Measurements from ENCODE around the gene PPP1R9A. TPM values are rescaled to one million over a fixed set of nuclear protein-coding genes. Genes with fewer than 3 reads are reported as not detected.

The PPP1R9A gene
- total RNA-seq, 4 donors from 2014 or later, result 4.7 to 23.9 (median 11.8) TPM

- DNase-seq, result no peak
- Histone ChIP-seq H3K9me3 (no peaks in the 10 kb centered on the region), H3K27me3 (no peaks in the 10 kb centered on the region)
Observed at GRCh38 chr7:94949532-94949931, 42.1 kb downstream of the PPP1R9A start.

GRCh38 chr7:94955807-94956206, 48.4 kb downstream of the PPP1R9A start:
- no peak for TF ChIP-seq CTCF (IDR thresholded peaks at IDR 0.05)
- Histone ChIP-seq H3K27me3 (no peaks in the 10 kb centered on the region), H3K36me3 (no peaks in the 10 kb centered on the region), H3K4me3 (no peak overlapping the region), H3K9me3 (no peaks in the 10 kb centered on the region), H3K4me1 (no peaks in the 10 kb centered on the region), H3K27ac (no peak overlapping the region)
- no peak for DNase-seq

More at GRCh38 chr7:94949532-94949931, 42.1 kb downstream of the PPP1R9A start:
- no peak overlapping the region for H3K27ac ChIP-seq
- no peak overlapping the region for H3K4me3 ChIP-seq
- no peaks in the 10 kb centered on the region for H3K36me3 ChIP-seq
- no peaks in the 10 kb centered on the region for H3K4me1 ChIP-seq
- TF ChIP-seq CTCF (IDR thresholded peaks at IDR 0.05), result no peak
- TF ChIP-seq POLR2A (IDR thresholded peaks at IDR 0.05), result no peak

GRCh38 chr7:94957061-94957460, 49.7 kb downstream of the PPP1R9A start:
- no peak for TF ChIP-seq CTCF (IDR thresholded peaks at IDR 0.05)
- TF ChIP-seq POLR2A (IDR thresholded peaks at IDR 0.05), result no peak
- no peaks in the 10 kb centered on the region for H3K9me3 ChIP-seq
- H3K36me3 ChIP-seq, result no peaks in the 10 kb centered on the region
- DNase-seq, result no peak
- no peaks in the 10 kb centered on the region for H3K4me1 ChIP-seq
- H3K27me3 ChIP-seq, result no peaks in the 10 kb centered on the region
- no peak overlapping the region for H3K4me3 ChIP-seq
- H3K27ac ChIP-seq, result no peak overlapping the region

DNA sequence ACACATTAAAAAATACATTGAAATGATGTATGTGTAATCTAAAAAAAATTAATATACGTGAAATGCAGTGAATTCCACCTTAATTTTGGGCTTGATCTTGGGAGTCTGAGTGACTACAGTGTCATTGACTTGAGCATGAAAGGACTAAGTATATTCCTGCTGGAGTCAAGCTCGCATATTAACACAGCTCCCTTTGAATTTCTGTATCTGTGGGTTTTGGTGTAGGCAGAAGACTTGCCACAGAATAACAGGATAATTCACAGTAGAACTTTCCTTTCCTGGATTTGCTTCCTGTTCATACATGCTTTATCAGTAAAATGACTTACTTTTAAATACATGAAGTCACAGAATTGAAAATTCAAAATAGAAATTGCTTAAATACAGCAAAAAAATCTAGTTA, 55.3 kb downstream of the PPP1R9A start:
- no peaks in the 10 kb centered on the region for H3K9me3 ChIP-seq
- no peaks in the 10 kb centered on the region for H3K36me3 ChIP-seq
- TF ChIP-seq POLR2A (IDR thresholded peaks at IDR 0.05), result no peak
- TF ChIP-seq CTCF (IDR thresholded peaks at IDR 0.05), result no peak
- H3K27me3 ChIP-seq, result no peaks in the 10 kb centered on the region
- H3K4me3 ChIP-seq, result no peak overlapping the region
- H3K4me1 ChIP-seq, result no peaks in the 10 kb centered on the region
- H3K27ac ChIP-seq, result no peak overlapping the region
- DNase-seq, result no peak

- Histone ChIP-seq H3K36me3 (no peaks in the 10 kb centered on the region), H3K4me1 (no peaks in the 10 kb centered on the region), H3K4me3 (no peak overlapping the region), H3K9me3 (no peaks in the 10 kb centered on the region), H3K27me3 (no peaks in the 10 kb centered on the region), H3K27ac (no peak overlapping the region)
- no peak for TF ChIP-seq POLR2A (IDR thresholded peaks at IDR 0.05)
- TF ChIP-seq CTCF (IDR thresholded peaks at IDR 0.05), result no peak
- no peak for DNase-seq
Observed at GRCh38 chr7:94969434-94970084, 62.2 kb downstream of the PPP1R9A start.

Data from Peyer's patch (tissue), 4 donors.